NCI-H1930 (cell line): ENCODE measurements around the gene NTN5.

Experiments
- DNase-seq, 2 experiments: peaks; one replicate each; lab custom pipeline; 2025; lab: John Stamatoyannopoulos, UW

Gene NTN5

DNA sequence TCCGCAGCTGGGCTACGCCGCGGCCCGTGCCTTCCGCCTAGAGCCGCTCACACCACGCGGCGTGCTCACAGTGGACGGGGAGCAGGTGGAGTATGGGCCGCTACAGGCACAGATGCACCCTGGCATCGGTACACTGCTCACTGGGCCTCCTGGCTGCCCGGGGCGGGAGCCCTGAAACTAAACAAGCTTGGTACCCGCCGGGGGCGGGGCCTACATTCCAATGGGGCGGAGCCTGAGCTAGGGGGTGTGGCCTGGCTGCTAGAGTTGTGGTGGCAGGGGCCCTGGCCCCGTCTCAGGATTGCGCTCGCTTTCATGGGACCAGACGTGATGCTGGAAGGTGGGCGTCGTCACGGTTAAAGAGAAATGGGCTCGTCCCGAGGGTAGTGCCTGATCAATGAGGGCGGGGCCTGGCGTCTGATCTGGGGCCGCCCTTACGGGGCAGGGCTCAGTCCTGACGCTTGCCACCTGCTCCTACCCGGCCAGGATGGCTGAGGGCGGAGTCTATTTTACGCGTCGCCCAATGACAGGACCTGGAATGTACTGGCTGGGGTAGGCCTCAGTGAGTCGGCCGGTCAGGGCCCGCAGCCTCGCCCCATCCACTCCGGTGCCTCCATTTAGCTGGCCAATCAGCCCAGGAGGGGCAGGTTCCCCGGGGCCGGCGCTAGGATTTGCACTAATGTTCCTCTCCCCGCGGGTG lies 43.1 kb downstream of the NTN5 start:
- no peak for DNase-seq

- DNase-seq = no peak
These were observed 43.6 kb downstream of the NTN5 start for GRCh38 chr19:48629297-48629598.

DNA sequence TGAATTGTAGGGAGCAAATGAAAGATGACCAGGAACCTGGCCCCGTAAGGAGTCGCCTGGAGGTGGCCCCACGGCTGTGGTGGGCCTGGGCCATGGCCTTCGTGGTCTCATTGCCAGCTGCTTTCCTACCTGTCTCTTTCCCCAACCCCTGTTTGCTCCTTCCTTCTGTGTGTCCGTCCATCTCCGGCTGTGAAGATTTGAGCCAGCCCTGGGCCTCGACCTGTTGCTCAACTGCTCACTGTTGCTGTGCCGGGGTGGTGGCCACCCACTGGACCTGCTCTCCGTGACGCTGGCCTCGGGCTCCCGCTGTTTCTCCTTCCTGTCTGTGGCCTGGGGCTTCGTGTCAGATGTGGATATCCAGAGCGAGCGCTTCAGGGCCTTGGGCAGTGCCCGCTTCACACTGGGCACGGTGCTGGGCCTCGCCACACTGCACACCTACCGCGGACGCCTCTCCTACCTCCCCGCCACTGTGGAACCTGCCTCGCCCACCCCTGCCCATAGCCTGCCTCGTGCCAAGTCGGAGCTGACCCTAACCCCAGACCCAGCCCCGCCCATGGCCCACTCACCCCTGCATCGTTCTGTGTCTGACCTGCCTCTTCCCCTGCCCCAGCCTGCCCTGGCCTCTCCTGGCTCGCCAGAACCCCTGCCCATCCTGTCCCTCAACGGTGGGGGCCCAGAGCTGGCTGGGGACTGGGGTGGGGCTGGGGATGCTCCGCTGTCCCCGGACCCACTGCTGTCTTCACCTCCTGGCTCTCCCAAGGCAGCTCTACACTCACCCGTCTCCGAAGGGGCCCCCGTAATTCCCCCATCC lies 44.1 kb downstream of the NTN5 start:
- DNase-seq = no peak

- DNase-seq = no peak
These were observed 44.9 kb downstream of the NTN5 start for GRCh38 chr19:48627865-48628314.

DNA sequence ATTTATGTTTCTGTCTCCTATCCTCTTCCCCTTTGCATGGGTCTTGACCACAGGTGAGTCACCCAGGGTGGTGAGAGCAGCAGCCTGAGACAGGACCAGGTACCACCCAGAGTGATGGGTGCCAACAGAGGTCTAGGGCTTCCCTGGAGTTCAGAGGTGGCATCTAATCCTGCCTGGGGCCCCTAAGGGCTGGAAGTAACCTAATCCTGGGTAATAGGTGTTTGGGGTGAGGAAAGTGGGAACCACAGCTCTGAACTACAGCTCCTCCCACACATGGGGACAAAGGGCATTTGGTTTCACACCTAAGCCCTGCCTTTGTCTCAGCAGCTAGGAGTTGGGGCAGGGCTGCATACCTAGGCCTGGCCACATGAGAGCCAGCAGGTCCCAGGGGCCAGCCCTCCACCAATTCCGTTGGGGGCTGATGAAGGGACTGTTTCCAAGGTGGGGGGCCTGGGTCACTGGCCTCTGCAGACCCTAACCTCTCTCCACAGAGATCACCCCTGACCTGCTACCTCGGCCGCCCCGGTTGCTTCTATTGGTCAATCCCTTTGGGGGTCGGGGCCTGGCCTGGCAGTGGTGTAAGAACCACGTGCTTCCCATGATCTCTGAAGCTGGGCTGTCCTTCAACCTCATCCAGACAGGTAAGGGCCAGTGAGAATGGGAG lies 45.5 kb downstream of the NTN5 start:
- no peak for DNase-seq

- no peak for DNase-seq
These were observed 46.9 kb downstream of the NTN5 start for GRCh38 chr19:48625891-48626327.

- DNase-seq = no peak
These were observed 47.8 kb downstream of the NTN5 start for GRCh38 chr19:48624791-48625723.

- DNase-seq = peak; percentile 98 to 99
These were observed 48.7 kb downstream of the NTN5 start for GRCh38 chr19:48624067-48624594.

DNA sequence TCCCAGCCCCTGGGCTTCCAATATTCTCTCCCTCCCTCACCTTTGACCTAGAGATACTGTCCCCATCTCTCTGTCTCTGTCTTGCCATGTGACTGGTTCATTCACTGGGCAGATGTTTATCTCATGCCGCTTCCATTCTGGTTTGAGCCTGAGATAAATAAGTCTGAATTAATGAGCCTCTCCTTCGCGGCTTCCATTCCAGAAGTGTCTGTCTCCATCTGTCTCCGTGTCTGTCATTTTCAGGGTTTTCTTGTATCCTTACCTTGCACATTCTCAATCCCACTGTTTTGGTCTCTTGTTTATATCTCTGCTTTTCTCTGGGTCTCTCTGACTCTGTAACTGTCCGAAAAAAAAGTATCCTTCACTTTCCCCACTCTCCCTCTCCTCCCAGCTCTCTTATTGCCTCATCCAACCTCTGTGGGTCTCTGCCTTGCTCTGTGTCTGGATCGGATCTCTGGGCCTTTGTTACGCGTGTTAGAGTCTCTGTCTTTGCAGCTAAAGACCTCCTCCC lies 49.2 kb downstream of the NTN5 start:
- DNase-seq = no peak

- DNase-seq = no peak
These were observed 52.9 kb downstream of the NTN5 start for GRCh38 chr19:48619692-48620585.

GRCh38 chr19:48618916-48619691 lies 53.7 kb downstream of the NTN5 start, which contains the start of the genes RPL18 and SPHK2:
TSS of gene RPL18 (minus strand) at chr19:48619178. CDS start at chr19:48619143, 35 bp downstream.
TSS of gene SPHK2 (plus strand) at chr19:48619506. CDS start at chr19:48620515, 1,009 bp downstream.
- peak; percentile 99 to 100 for DNase-seq

GRCh38 chr19:48618278-48618915 lies 54.4 kb downstream of the NTN5 start:
- no peak for DNase-seq

GRCh38 chr19:48617146-48617937 lies 55.5 kb downstream of the NTN5 start:
- DNase-seq = no peak

DNA sequence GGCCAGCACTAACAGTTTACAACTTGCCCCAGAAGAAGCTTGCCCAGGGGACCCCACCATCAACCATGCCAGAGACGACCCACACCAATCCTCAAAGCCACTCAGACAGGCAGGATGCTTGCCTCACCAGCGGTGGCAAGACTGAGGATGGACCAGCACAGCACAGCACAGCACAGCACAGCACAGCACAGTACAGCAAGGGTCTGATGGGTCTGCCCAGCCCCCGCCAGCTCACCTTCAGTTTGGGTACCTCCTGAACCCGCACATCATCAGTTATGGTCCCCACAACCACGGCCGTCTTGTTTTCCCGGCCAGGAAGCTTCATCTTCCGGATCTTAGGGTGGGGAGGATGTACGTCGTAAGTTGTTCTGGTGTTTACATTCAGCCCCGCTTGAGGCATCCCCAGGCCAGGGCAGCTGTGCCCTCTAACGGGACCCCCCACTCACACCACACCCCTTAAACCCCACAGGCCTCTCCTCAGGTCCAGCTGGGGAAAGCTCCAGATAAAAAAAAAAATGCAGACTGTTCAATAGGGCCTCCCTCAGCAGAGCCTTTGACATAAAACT lies 56.2 kb downstream of the NTN5 start:
- no peak for DNase-seq

DNA sequence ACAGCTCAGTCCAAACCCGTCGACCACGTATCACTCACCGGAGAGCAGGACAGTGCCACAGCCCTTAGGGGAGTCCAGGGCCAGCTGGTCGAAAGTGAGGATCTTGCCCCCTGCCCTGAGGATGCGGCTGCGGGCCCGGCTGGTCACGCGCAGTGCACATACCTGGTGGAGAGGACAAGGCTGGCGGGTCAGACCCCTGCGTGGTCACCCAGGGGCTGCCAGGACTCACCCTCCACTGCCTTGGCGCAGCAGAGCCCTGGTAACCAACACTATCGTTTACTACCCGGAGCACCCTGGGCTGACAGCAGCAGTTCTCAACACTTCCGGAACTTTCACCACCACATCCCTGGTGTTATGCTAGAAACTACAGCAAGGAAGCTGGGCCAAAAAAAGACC lies 56.8 kb downstream of the NTN5 start:
- DNase-seq = no peak

GRCh38 chr19:48615231-48616040 lies 57.4 kb downstream of the NTN5 start:
- no peak for DNase-seq
